Effector memory CD4-positive, alpha-beta T cell (primary cell): ENCODE measurements around the gene CFAP299.
"Not testable (repeated sequence)": the region's sequence is repeated elsewhere in the genome, so short reads cannot be mapped to it uniquely, and the experiment has no call there.

Source experiments
- DNase-seq, 3 donors: peaks; one replicate each; pipeline ENCODE4 v3.0.0-alpha.2; 2020
- H3K27ac ChIP-seq: 2 replicates; pipeline ENCODE4 v1.7.0; 2013; ENCODE audit warnings: mild to moderate bottlenecking, low read length, moderate library complexity; ENCODE audit not compliant: insufficient read depth, poor library complexity, severe bottlenecking
- H3K27me3 ChIP-seq: replicated peaks from 2 replicates; pipeline ENCODE4 v1.7.0; 2013; ENCODE audit warnings: mild to moderate bottlenecking, low read length; ENCODE audit not compliant: insufficient read depth, control insufficient read depth, poor library complexity, severe bottlenecking
- H3K36me3 ChIP-seq: 2 replicates; pipeline ENCODE4 v1.7.0; 2013; ENCODE audit warnings: mild to moderate bottlenecking, low read length, moderate library complexity; ENCODE audit not compliant: control insufficient read depth, insufficient read depth
- H3K4me1 ChIP-seq: 2 replicates; pipeline ENCODE4 v1.7.0; 2013; ENCODE audit warnings: low read length, mild to moderate bottlenecking; ENCODE audit not compliant: control insufficient read depth, insufficient read depth, poor library complexity, severe bottlenecking
- H3K4me3 ChIP-seq: 2 replicates; pipeline ENCODE4 v1.7.0; 2013; ENCODE audit warnings: low read length, low read depth, mild to moderate bottlenecking; ENCODE audit not compliant: insufficient read depth, poor library complexity, severe bottlenecking
- H3K9me3 ChIP-seq: 2 replicates; pipeline ENCODE4 v1.7.0; 2013; ENCODE audit warnings: mild to moderate bottlenecking, low read length, moderate library complexity; ENCODE audit not compliant: control insufficient read depth

The CFAP299 gene

GRCh38 chr4:80749558-80749957 lies 414.0 kb downstream of the CFAP299 start:
- not testable (repeated sequence) for H3K4me3 ChIP-seq, H3K9me3 ChIP-seq, DNase-seq

DNA sequence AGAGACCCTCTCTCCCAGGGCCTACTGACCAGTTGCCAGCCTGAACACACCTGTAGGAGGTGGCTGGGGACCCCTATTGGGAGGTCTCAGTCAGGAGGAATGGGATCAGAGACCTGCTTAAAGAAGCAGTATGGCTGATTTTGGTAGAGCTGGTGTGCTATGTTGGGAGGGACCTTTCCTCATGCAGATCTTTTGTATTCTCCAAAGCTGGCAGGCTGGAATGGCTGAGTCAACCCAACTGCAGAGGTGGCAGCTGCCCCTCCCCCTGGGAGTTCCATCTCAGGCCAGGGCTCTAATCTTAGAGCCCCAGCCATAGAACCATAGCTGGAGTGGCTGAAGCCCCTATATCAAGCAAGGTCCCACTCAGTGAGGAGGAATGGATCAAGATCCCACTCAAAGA lies 415.7 kb downstream of the CFAP299 start:
- Histone ChIP-seq H3K4me3 (no peak overlapping the region), H3K27ac (no peak overlapping the region), H3K36me3 (no peaks in the 10 kb centered on the region), H3K9me3 (no peaks in the 10 kb centered on the region), H3K4me1 (no peaks in the 10 kb centered on the region), H3K27me3 (no peaks in the 10 kb centered on the region)
- DNase-seq: no peak

More at GRCh38 chr4:80749558-80749957, 414.0 kb downstream of the CFAP299 start:
- H3K27me3 ChIP-seq, H3K27ac ChIP-seq, H3K4me1 ChIP-seq, H3K36me3 ChIP-seq: not testable (repeated sequence)

- H3K36me3 ChIP-seq: no peaks in the 10 kb centered on the region
- H3K27me3 ChIP-seq: no peaks in the 10 kb centered on the region
- no peaks in the 10 kb centered on the region for H3K9me3 ChIP-seq
- H3K4me1 ChIP-seq: no peaks in the 10 kb centered on the region
- H3K4me3 ChIP-seq: no peak overlapping the region
- no peak overlapping the region for H3K27ac ChIP-seq
- no peak for DNase-seq
Measured at GRCh38 chr4:80767944-80768343, 432.4 kb downstream of the CFAP299 start.

DNA sequence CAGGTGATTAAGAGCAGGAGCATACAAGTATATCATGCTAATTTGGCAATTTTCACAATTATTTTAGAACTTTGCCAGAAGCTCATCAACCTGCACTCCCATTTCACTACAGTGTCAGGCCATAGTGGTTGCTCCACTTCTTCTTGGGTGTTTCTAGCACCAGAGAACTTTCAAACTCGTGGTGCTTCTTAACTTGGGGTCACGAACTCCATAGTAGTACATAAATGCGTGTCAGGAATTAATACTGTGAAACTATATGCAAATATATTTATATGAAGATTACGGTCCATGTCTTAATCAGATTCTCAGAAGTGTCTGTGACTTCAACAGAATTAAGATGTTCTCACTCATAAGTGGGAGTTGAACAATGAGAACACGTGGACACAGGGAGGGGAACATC lies 440.6 kb downstream of the CFAP299 start:
- H3K4me3 ChIP-seq: no peak overlapping the region
- H3K27ac ChIP-seq: no peak overlapping the region
- no peaks in the 10 kb centered on the region for H3K36me3 ChIP-seq
- H3K27me3 ChIP-seq: no peaks in the 10 kb centered on the region
- H3K9me3 ChIP-seq: no peaks in the 10 kb centered on the region
- no peaks in the 10 kb centered on the region for H3K4me1 ChIP-seq
- DNase-seq: no peak

DNA sequence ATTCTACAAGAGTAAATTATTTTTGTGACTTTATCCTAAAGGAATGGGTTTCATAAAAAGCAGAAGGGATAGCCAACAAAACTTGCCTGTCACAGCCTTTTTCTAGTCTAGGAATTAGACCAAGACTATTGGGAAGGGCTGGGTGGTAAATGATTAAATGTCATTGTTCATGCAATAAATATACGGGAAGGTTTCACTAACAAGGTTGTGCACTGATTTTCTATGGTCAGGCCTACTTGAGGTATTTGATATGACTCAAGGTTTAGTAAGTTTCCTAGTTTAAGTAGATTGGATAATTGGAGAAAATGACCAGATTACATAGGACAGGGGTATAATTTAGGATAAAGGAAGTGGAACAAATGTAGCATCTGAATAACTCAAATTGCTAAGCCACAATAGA lies 445.9 kb downstream of the CFAP299 start:
- no peak overlapping the region for H3K4me3 ChIP-seq
- no peak overlapping the region for H3K27ac ChIP-seq
- no peaks in the 10 kb centered on the region for H3K9me3 ChIP-seq
- no peaks in the 10 kb centered on the region for H3K4me1 ChIP-seq
- H3K27me3 ChIP-seq: no peaks in the 10 kb centered on the region
- no peaks in the 10 kb centered on the region for H3K36me3 ChIP-seq
- DNase-seq: no peak

GRCh38 chr4:80787306-80787705 lies 451.8 kb downstream of the CFAP299 start:
- no peaks in the 10 kb centered on the region for H3K27me3 ChIP-seq
- no peaks in the 10 kb centered on the region for H3K36me3 ChIP-seq
- H3K9me3 ChIP-seq: no peaks in the 10 kb centered on the region
- H3K4me3 ChIP-seq: no peak overlapping the region
- no peak for DNase-seq
- no peak overlapping the region for H3K27ac ChIP-seq
- H3K4me1 ChIP-seq: no peaks in the 10 kb centered on the region

GRCh38 chr4:80788798-80789197 lies 453.3 kb downstream of the CFAP299 start:
- Histone ChIP-seq H3K27ac (no peak overlapping the region), H3K27me3 (no peaks in the 10 kb centered on the region), H3K4me1 (no peaks in the 10 kb centered on the region), H3K9me3 (no peaks in the 10 kb centered on the region), H3K4me3 (no peak overlapping the region), H3K36me3 (no peaks in the 10 kb centered on the region)
- no peak for DNase-seq

DNA sequence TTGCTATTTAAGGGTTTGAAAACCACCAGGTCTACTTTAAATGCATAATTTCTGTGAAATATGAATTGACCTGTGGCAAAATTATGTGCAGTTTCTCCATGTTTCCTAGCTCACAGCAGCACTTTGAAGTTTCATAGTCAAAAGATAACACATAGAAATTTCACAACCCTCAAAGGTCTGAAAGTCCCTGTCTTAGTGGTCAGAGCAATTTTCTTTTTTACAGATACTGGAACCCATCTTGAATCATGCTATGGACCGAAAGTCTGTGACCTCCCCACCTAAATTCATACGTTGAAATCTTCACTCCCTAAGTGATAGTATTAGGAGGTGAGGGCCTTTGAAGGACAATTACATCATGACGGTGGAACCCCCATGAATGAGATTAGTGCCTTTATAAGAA lies 454.6 kb downstream of the CFAP299 start:
- Histone ChIP-seq H3K9me3 (no peaks in the 10 kb centered on the region), H3K4me3 (no peak overlapping the region), H3K27ac (no peak overlapping the region), H3K36me3 (no peaks in the 10 kb centered on the region), H3K4me1 (no peaks in the 10 kb centered on the region), H3K27me3 (no peaks in the 10 kb centered on the region)
- no peak for DNase-seq

- not testable (repeated sequence) for H3K4me3 ChIP-seq, DNase-seq, H3K4me1 ChIP-seq, H3K27ac ChIP-seq, H3K27me3 ChIP-seq, H3K9me3 ChIP-seq, H3K36me3 ChIP-seq
Measured at GRCh38 chr4:80793660-80794059, 458.1 kb downstream of the CFAP299 start.

DNA sequence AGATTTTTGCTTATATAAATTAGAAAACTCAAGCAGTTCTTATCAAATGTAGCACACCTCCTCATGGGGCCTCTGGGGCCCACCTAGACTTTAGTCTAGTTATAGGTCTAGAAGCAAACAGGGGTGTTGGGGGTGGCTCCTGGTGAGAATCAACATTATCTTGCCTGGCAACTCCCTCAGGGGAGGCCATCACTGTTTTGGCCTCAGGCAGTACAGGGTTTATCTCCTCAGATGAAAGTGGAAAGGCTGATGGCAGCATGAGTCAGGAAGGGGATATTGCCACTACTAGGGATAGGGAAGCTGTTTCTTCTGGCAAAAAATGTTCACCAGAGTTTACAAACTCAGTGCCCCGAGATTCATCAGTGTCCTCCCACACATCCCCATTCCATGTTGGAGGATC lies 462.6 kb downstream of the CFAP299 start:
- H3K27me3 ChIP-seq: no peaks in the 10 kb centered on the region
- no peaks in the 10 kb centered on the region for H3K36me3 ChIP-seq
- no peak for DNase-seq
- no peaks in the 10 kb centered on the region for H3K4me1 ChIP-seq
- no peak overlapping the region for H3K27ac ChIP-seq
- no peaks in the 10 kb centered on the region for H3K9me3 ChIP-seq
- H3K4me3 ChIP-seq: no peak overlapping the region

DNA sequence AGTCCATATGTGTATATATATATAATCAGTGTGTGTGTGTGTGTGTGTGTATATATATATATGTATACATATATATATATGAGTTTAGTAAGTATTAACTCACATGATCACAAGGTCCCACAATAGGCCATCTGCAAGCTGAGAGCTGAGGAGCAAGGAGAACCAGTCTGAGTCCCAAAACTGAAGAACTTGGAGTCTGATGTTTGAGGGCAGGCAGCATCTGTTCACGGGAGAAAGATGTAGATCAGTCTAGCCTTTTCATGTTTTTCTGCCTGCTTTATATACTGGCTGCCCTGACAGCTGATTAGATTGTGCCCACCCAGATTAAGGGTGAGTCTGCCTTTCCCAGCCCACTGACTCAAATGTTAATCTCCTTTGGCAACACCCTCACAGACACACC lies 465.2 kb downstream of the CFAP299 start:
- H3K9me3 ChIP-seq, H3K4me3 ChIP-seq, H3K4me1 ChIP-seq, DNase-seq, H3K27me3 ChIP-seq, H3K36me3 ChIP-seq, H3K27ac ChIP-seq: not testable (repeated sequence)
